Peyer's patch (tissue), 4 donors: ENCODE results near the gene NDUFB5. TPM values are rescaled to one million over a fixed set of nuclear protein-coding genes. Genes with fewer than 3 reads are reported as not detected.

Source experiments
- DNase-seq, 3 donors: peaks; one replicate each; pipeline ENCODE4 v3.0.0-alpha.2; 2017 to 2019
- H3K27ac ChIP-seq, 4 donors: fragments of 200-600 bp; sonication (generic); one replicate each; pipeline ENCODE4 v1.5.1; 2016 to 2019
- H3K27me3 ChIP-seq, 2 donors: fragments of 200-600 bp; sonication (generic); one replicate each; pipeline ENCODE4 v1.5.1; 2019
- H3K36me3 ChIP-seq, 3 donors: fragments of 200-600 bp; sonication (generic); one replicate each; pipeline ENCODE4 v1.5.1; 2016 to 2019
- H3K4me1 ChIP-seq, 4 donors: fragments of 200-600 bp; sonication (generic); one replicate each; pipeline ENCODE4 v1.5.1; 2016 to 2019
- H3K4me3 ChIP-seq, 4 donors: fragments of 200-600 bp; sonication (generic); 1 replicate in 3 of 4; 2 replicates in 1 of 4; pipeline ENCODE4 v1.5.1; 2016 to 2019; ENCODE audit warnings: mild to moderate bottlenecking in 1 of 4
- H3K9me3 ChIP-seq, 4 donors: fragments of 200-600 bp; sonication (generic); one replicate each; pipeline ENCODE4 v1.5.1; 2016 to 2019; ENCODE audit warnings: mild to moderate bottlenecking in 1 of 4
- CTCF ChIP-seq, 6 experiments: fragments of 450-650 bp in 4 of 6; fragments of 200-600 bp in 2 of 6; sonication (generic) in 1 of 6; IDR thresholded peaks; one replicate each; pipeline ENCODE4 v1.5.1; 2017 to 2019; ENCODE audit warnings: antibody characterized with exemption in 6 of 6, mild to moderate bottlenecking in 3 of 6, moderate library complexity in 1 of 6
- POLR2A ChIP-seq, 2 donors: fragments of 450-650 bp; IDR thresholded peaks; one replicate each; pipeline ENCODE4 v1.5.1; 2017; ENCODE audit warnings: antibody characterized with exemption in 2 of 2, mild to moderate bottlenecking in 2 of 2, moderate library complexity in 2 of 2
- total RNA-seq, 4 donors: library from RNA; depleted of rRNA; stranded (reverse); fragments of >200 nt; gene quantifications; one replicate each; pipeline ENCODE4 v1.1.0, GENCODE V29; 2016

The NDUFB5 gene
- total RNA-seq, 4 donors from 2014 or later: 75.5 to 155 (median 88.7) TPM

GRCh38 chr3:179603321-179603720, 1.3 kb upstream of the NDUFB5 start:
- Histone ChIP-seq H3K4me3 (peak overlapping the region in 1 of 4 donors; percentile 83), H3K27ac (no peak overlapping the region), H3K4me1 (peaks cover 0 to 25% (median 9%) of the 10 kb centered on the region in 4 donors), H3K36me3 (peaks cover 0 to 42% (median 0%) of the 10 kb centered on the region in 3 donors), H3K27me3 (no peaks in the 10 kb centered on the region), H3K9me3 (no peaks in the 10 kb centered on the region)
- TF ChIP-seq CTCF (IDR thresholded peaks at IDR 0.05) (no peak), POLR2A (IDR thresholded peaks at IDR 0.05) (no peak)
- DNase-seq: no peak

- Histone ChIP-seq H3K4me1 (peaks cover 0 to 25% (median 9%) of the 10 kb centered on the region in 4 donors), H3K27ac (peak overlapping the region; percentile 82 to 90 (median 87)), H3K4me3 (peak overlapping the region; percentile 65 to 83 (median 68)), H3K9me3 (no peaks in the 10 kb centered on the region), H3K36me3 (peaks cover 0 to 37% (median 0%) of the 10 kb centered on the region in 3 donors), H3K27me3 (no peaks in the 10 kb centered on the region)
- no peak for DNase-seq
- no peak for TF ChIP-seq POLR2A (IDR thresholded peaks at IDR 0.05)
- no peak for TF ChIP-seq CTCF (IDR thresholded peaks at IDR 0.05)
Measured at GRCh38 chr3:179603831-179604230, 763 bp upstream of the NDUFB5 start.

- no peak for TF ChIP-seq POLR2A (IDR thresholded peaks at IDR 0.05)
- TF ChIP-seq CTCF (IDR thresholded peaks at IDR 0.05): no peak
- H3K27me3 ChIP-seq: no peaks in the 10 kb centered on the region
- H3K36me3 ChIP-seq: peaks cover 0 to 20% (median 0%) of the 10 kb centered on the region in 3 donors
- H3K4me1 ChIP-seq: peaks cover 0 to 25% (median 9%) of the 10 kb centered on the region in 4 donors
- no peak overlapping the region for H3K4me3 ChIP-seq
- H3K27ac ChIP-seq: peak overlapping the region in 1 of 4 donors; percentile 21
- DNase-seq: no peak
- no peaks in the 10 kb centered on the region for H3K9me3 ChIP-seq
Measured at GRCh38 chr3:179606534-179607085, 2.0 kb downstream of the NDUFB5 start.

- no peaks in the 10 kb centered on the region for H3K27me3 ChIP-seq
- DNase-seq: no peak
- peak overlapping the region in 1 of 4 donors; percentile 39 for H3K27ac ChIP-seq
Measured at GRCh38 chr3:179608931-179609720, 4.5 kb downstream of the NDUFB5 start.

GRCh38 chr3:179610066-179610465, 5.5 kb downstream of the NDUFB5 start:
- Histone ChIP-seq H3K27me3 (no peaks in the 10 kb centered on the region), H3K36me3 (peaks cover 0 to 15% (median 0%) of the 10 kb centered on the region in 3 donors), H3K4me1 (peaks cover 0 to 14% (median 7%) of the 10 kb centered on the region in 4 donors), H3K4me3 (no peak overlapping the region), H3K9me3 (no peaks in the 10 kb centered on the region), H3K27ac (no peak overlapping the region)
- TF ChIP-seq CTCF (IDR thresholded peaks at IDR 0.05): no peak
- TF ChIP-seq POLR2A (IDR thresholded peaks at IDR 0.05): no peak
- no peak for DNase-seq

More at GRCh38 chr3:179608931-179609720, 4.5 kb downstream of the NDUFB5 start:
- Histone ChIP-seq H3K4me1 (peaks cover 0 to 14% (median 7%) of the 10 kb centered on the region in 4 donors), H3K4me3 (no peak overlapping the region), H3K9me3 (no peaks in the 10 kb centered on the region), H3K36me3 (peaks cover 0 to 15% (median 0%) of the 10 kb centered on the region in 3 donors)
- no peak for TF ChIP-seq CTCF (IDR thresholded peaks at IDR 0.05)
- no peak for TF ChIP-seq POLR2A (IDR thresholded peaks at IDR 0.05)
